Liver (tissue), 9 donors: ENCODE data around the gene NOC4L. TPM values are rescaled to one million over a fixed set of nuclear protein-coding genes. Genes with fewer than 3 reads are reported as not detected.

Experiments
- DNase-seq: peaks from one replicate; pipeline ENCODE4 v3.0.0-alpha.2; 2017; ENCODE audit warnings: low spot score
- H3K27ac ChIP-seq, 2 donors: one replicate each; pipeline ENCODE4 v1.7.0; 2013; ENCODE audit warnings: inconsistent platforms in 2 of 2, low read length in 2 of 2, control low read depth in 1 of 2, low read depth in 1 of 2, mild to moderate bottlenecking in 1 of 2
- H3K27me3 ChIP-seq, 4 donors: one replicate each; pipeline versions ENCODE4 v1.6.1 to v1.7.0; 2013; ENCODE audit warnings: low read length in 3 of 4, inconsistent platforms in 1 of 4, mild to moderate bottlenecking in 1 of 4, moderate library complexity in 1 of 4; ENCODE audit not compliant: control insufficient read depth in 4 of 4, insufficient read depth in 4 of 4
- H3K36me3 ChIP-seq, 4 donors: one replicate each; pipeline versions ENCODE4 v1.6.1 to v1.7.0; 2013; ENCODE audit warnings: low read length in 3 of 4, mild to moderate bottlenecking in 3 of 4, low read depth in 1 of 4, moderate library complexity in 1 of 4; ENCODE audit not compliant: control insufficient read depth in 4 of 4, insufficient read depth in 3 of 4
- H3K4me1 ChIP-seq, 4 donors: one replicate each; pipeline versions ENCODE4 v1.6.1 to v1.7.0; 2013; ENCODE audit warnings: low read length in 3 of 4, mild to moderate bottlenecking in 3 of 4, moderate library complexity in 1 of 4; ENCODE audit not compliant: control insufficient read depth in 4 of 4, insufficient read depth in 4 of 4
- H3K4me3 ChIP-seq, 3 donors: one replicate each; pipeline versions ENCODE4 v1.6.1 to v1.7.0; 2013; ENCODE audit warnings: low read length in 3 of 3, control low read depth in 1 of 3, low read depth in 1 of 3, mild to moderate bottlenecking in 1 of 3
- H3K9ac ChIP-seq, 2 donors: one replicate each; pipeline ENCODE4 v1.7.0; 2013; ENCODE audit warnings: low read length in 2 of 2, mild to moderate bottlenecking in 2 of 2, moderate library complexity in 2 of 2, control low read depth in 1 of 2, low read depth in 1 of 2
- H3K9me3 ChIP-seq, 4 donors: one replicate each; pipeline versions ENCODE4 v1.6.1 to v1.7.0; 2013; ENCODE audit warnings: low read length in 3 of 4; ENCODE audit not compliant: control insufficient read depth in 4 of 4
- HNF4A ChIP-seq, 2 donors: conservative IDR thresholded peaks; 2 replicates each; pipeline ENCODE4 v1.6.1; 2016; ENCODE audit warnings: antibody characterized with exemption in 2 of 2, mild to moderate bottlenecking in 2 of 2
- HNF4G ChIP-seq: IDR thresholded peaks from 2 replicates; pipeline ENCODE4 v1.6.1; 2016; ENCODE audit warnings: antibody characterized with exemption
- JUND ChIP-seq, 2 donors: IDR thresholded peaks; 2 replicates each; pipeline ENCODE4 v1.6.1; 2016; ENCODE audit warnings: antibody characterized with exemption in 2 of 2
- NR2F2 ChIP-seq: IDR thresholded peaks from 2 replicates; pipeline ENCODE4 v1.6.1; 2016; ENCODE audit warnings: antibody characterized with exemption
- RAD21 ChIP-seq, 2 donors: IDR thresholded peaks; 2 replicates each; pipeline ENCODE4 v1.6.1; 2016; ENCODE audit warnings: antibody characterized with exemption in 2 of 2, mild to moderate bottlenecking in 2 of 2
- SP1 ChIP-seq: IDR thresholded peaks from 2 replicates; pipeline ENCODE4 v1.6.1; 2018; ENCODE audit warnings: antibody characterized with exemption, mild to moderate bottlenecking
- TAF1 ChIP-seq: conservative IDR thresholded peaks from 2 replicates; pipeline ENCODE4 v1.6.1; 2016; ENCODE audit warnings: antibody characterized with exemption, mild to moderate bottlenecking
- YY1 ChIP-seq: IDR thresholded peaks from 2 replicates; pipeline ENCODE4 v1.6.1; 2016; ENCODE audit warnings: antibody characterized with exemption, mild to moderate bottlenecking
- WGBS: extraction: QIAGEN DNeasy Blood & Tissue Kit; methylation state at CpG from one replicate; pipeline ENCODE4 v1.1.7; 2013; 5-methylcytosine and 5-hydroxymethylcytosine counted together
- polyA plus RNA-seq, 2 donors: library from polyadenylated mRNA; stranded (reverse) in 1 of 2; unstranded in 1 of 2; fragments of 200-250 nt in 1 of 2; fragments of >200 nt in 1 of 2; fragmentation: Nextera tagmentation in 1 of 2; extraction: Ambion mirVana in 1 of 2; gene quantifications; one replicate each; pipeline versions ENCODE4 v1.2.1 to v1.2.3, GENCODE V29; 2013 to 2015
- total RNA-seq, 2 donors: library from RNA; depleted of rRNA; stranded (reverse); fragments of >200 nt; gene quantifications; one replicate each; pipeline ENCODE4 v1.2.3, GENCODE V29; 2014
- TF ChIP-seq, protein P1 (sequence below): IDR thresholded peaks from 2 replicates; pipeline ENCODE4 v1.6.1; 2016; ENCODE audit warnings: antibody characterized with exemption
- TF ChIP-seq, protein P2 (sequence below): fragments of 150-350 bp; IDR thresholded peaks from 2 replicates; pipeline ENCODE4 v1.5.1; 2017; ENCODE audit warnings: improper control_type of control experiment, low read depth, low read length; ENCODE audit not compliant: missing input control
- donor health status: healthy.
- donor health status: healthy.
- donor health status: healthy.
- donor health status: healthy.
- donor health status: healthy.

The NOC4L gene
- total and polyA plus RNA-seq, 4 donors: 6.4 to 11.6 (median 8.4) TPM

DNA sequence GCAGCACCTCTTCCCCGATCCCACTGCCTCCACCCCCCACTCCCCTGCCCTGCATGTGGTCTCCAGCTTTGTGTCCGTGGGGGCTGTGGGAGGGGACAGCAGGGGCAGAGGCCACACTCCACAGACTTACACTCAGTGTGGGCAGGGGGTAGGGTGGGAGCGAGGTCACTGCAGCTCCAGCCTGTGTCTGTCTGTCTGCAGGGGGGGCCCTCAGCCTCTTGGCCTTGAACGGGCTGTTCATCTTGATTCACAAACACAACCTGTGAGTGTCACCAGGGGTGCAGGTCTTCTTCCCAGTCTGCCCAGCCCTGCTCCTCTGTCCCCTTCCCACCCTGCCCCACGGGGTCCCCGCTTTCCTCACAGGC lies 6.5 kb downstream of the NOC4L start:
- no peak overlapping the region for H3K27ac ChIP-seq
- no peak overlapping the region for H3K9ac ChIP-seq
- WGBS: 94% methylated on average over 6 of the region's 6 CpGs
- no peak for DNase-seq
- H3K4me1 ChIP-seq: peaks cover 0 to 7% (median 2%) of the 10 kb centered on the region in 4 donors
- H3K36me3 ChIP-seq: peaks cover 0 to 8% (median 4%) of the 10 kb centered on the region in 4 donors
- H3K9me3 ChIP-seq: no peaks in the 10 kb centered on the region
- H3K4me3 ChIP-seq: no peak overlapping the region
- TF ChIP-seq YY1 (no peak), HNF4A (conservative IDR thresholded peaks at IDR 0.05) (no peak), JUND (IDR thresholded peaks at IDR 0.05) (no peak), RAD21 (IDR thresholded peaks at IDR 0.05) (no peak)
- TF ChIP-seq, protein P1, sequence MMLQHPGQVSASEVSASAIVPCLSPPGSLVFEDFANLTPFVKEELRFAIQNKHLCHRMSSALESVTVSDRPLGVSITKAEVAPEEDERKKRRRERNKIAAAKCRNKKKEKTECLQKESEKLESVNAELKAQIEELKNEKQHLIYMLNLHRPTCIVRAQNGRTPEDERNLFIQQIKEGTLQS: no peak
- TF ChIP-seq, protein P2, sequence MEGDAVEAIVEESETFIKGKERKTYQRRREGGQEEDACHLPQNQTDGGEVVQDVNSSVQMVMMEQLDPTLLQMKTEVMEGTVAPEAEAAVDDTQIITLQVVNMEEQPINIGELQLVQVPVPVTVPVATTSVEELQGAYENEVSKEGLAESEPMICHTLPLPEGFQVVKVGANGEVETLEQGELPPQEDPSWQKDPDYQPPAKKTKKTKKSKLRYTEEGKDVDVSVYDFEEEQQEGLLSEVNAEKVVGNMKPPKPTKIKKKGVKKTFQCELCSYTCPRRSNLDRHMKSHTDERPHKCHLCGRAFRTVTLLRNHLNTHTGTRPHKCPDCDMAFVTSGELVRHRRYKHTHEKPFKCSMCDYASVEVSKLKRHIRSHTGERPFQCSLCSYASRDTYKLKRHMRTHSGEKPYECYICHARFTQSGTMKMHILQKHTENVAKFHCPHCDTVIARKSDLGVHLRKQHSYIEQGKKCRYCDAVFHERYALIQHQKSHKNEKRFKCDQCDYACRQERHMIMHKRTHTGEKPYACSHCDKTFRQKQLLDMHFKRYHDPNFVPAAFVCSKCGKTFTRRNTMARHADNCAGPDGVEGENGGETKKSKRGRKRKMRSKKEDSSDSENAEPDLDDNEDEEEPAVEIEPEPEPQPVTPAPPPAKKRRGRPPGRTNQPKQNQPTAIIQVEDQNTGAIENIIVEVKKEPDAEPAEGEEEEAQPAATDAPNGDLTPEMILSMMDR: no peak
- no peaks in the 10 kb centered on the region for H3K27me3 ChIP-seq

DNA sequence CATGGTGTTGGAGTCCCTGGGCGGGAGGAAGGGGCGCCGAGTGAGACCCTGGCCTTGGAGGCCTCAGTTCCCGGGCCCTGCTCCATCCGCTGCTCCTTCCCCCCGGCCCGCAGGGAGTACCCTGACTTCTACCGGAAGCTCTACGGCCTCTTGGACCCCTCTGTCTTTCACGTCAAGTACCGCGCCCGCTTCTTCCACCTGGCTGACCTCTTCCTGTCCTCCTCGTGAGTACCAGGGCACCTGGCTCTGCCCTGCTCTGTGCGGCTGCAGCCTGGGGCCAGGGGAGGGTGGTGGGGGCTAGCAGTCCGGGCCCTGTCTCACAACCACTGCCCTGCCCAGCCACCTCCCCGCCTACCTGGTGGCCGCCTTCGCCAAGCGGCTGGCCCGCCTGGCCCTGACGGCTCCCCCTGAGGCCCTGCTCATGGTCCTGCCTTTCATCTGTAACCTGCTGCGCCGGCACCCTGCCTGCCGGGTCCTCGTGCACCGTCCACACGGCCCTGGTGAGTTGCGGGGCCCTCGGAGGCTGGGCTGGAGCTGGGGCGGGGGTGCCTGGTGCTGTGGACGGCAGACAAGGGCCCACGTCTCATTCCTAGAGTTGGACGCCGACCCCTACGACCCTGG lies 7.0 kb downstream of the NOC4L start:
- H3K27ac ChIP-seq: no peak overlapping the region
- no peak overlapping the region for H3K9ac ChIP-seq
- 96% methylated on average over 36 of the region's 36 CpGs for WGBS
- no peak for DNase-seq
- H3K4me3 ChIP-seq: no peak overlapping the region
- no peaks in the 10 kb centered on the region for H3K27me3 ChIP-seq
- peaks cover 0 to 7% (median 2%) of the 10 kb centered on the region in 4 donors for H3K4me1 ChIP-seq
- peaks cover 0 to 8% (median 4%) of the 10 kb centered on the region in 4 donors for H3K36me3 ChIP-seq
- TF ChIP-seq, protein P1: no peak
- no peak for TF ChIP-seq SP1
- no peak for TF ChIP-seq TAF1
- TF ChIP-seq, protein P2: no peak
- TF ChIP-seq NR2F2: no peak
- TF ChIP-seq YY1: no peak
- TF ChIP-seq HNF4G: no peak
- no peak for TF ChIP-seq JUND (IDR thresholded peaks at IDR 0.05)
- H3K9me3 ChIP-seq: no peaks in the 10 kb centered on the region

DNA sequence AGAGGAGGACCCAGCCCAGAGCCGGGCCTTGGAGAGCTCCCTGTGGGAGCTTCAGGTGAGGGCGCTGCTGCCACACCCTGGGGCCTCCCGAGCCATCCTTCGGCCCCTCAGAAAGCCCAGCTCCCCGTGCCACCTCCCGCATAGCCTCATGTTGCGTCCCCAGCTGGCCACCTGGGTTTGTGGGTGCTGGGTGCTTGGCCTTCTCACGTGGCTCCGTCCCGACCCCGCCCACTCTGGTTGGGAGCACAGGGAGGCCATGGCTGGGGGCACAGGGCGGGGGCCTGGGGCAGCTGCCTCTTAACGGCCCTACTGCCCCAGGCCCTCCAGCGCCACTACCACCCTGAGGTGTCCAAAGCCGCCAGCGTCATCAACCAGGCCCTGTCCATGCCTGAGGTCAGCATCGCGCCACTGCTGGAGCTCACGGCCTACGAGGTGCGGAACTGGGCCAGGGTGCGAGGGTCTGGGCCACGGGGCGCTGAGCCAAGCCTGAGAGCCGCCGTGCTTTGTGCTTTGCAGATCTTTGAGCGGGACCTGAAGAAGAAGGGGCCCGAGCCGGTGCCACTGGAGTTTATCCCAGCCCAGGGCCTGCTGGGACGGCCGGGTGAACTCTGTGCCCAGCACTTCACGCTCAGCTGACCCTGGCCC lies 7.6 kb downstream of the NOC4L start:
- Histone ChIP-seq H3K9me3 (no peaks in the 10 kb centered on the region), H3K9ac (no peak overlapping the region), H3K4me1 (peaks cover 0 to 7% (median 2%) of the 10 kb centered on the region in 4 donors), H3K4me3 (no peak overlapping the region), H3K36me3 (peaks cover 0 to 8% (median 4%) of the 10 kb centered on the region in 4 donors), H3K27ac (no peak overlapping the region), H3K27me3 (no peaks in the 10 kb centered on the region)
- WGBS: 93% methylated on average over 32 of the region's 32 CpGs
- TF ChIP-seq NR2F2: no peak
- no peak for TF ChIP-seq TAF1
- TF ChIP-seq YY1: no peak
- no peak for DNase-seq
